ENCODE results near the gene LSM5. TPM values are rescaled to one million over a fixed set of nuclear protein-coding genes. Genes with fewer than 3 reads are reported as not detected.

The LSM5 gene
- total and polyA plus RNA-seq, 2 donors (not counting 1 experiment from before 2014, with no cell fraction given): 23.0 to 45.8 TPM

GRCh38 chr7:32479574-32480200 is 10.5 kb downstream of the LSM5 start:
- peak; percentile 95 to 97 for TF ChIP-seq CTCF (conservative IDR thresholded peaks at IDR 0.05 in 1 of 2, IDR thresholded peaks at IDR 0.05 in 1 of 2; ENCODE audit: low read depth in 1 of 2, low read length in 2 of 2)
- no peak for TF ChIP-seq EZH2 (IDR thresholded peaks at IDR 0.05; ENCODE audit: low read length, missing control alignments)
- no peaks in the 10 kb centered on the region for H4K20me1 ChIP-seq (ENCODE audit: control insufficient read depth, extremely low read depth, insufficient read depth, low read length)
- no peaks in the 10 kb centered on the region for H3K4me1 ChIP-seq (ENCODE audit: control insufficient read depth, extremely low read depth, insufficient read depth, low read length)
- no peak overlapping the region for H3K9ac ChIP-seq (ENCODE audit: insufficient read depth, low read length)
- no peak overlapping the region for H3K4me2 ChIP-seq (ENCODE audit: extremely low read depth, insufficient read depth, low read length)
- H3K27ac ChIP-seq (ENCODE audit: insufficient read depth, low read length): no peak overlapping the region
- H3K27me3 ChIP-seq (ENCODE audit: control insufficient read depth, insufficient read depth, low read length): no peaks in the 10 kb centered on the region
- H3K4me3 ChIP-seq (replicated peaks in 1 of 4; ENCODE audit: control extremely low read depth in 1 of 4, insufficient read depth in 1 of 4, low read depth in 3 of 4, low read length in 4 of 4): no peak overlapping the region
- H3K79me2 ChIP-seq (ENCODE audit: control insufficient read depth, insufficient read depth, low read length): no peaks in the 10 kb centered on the region
- peak; percentile 42 to 67 for DNase-seq (ENCODE audit: low read depth in 2 of 2)
- H3K36me3 ChIP-seq (ENCODE audit: control insufficient read depth, insufficient read depth, low read length): no peaks in the 10 kb centered on the region
- H2AFZ ChIP-seq (ENCODE audit: low read length): no peak overlapping the region
- H3K9me3 ChIP-seq (ENCODE audit: control insufficient read depth, insufficient read depth, low read depth, low read length): no peaks in the 10 kb centered on the region

- H3K27me3 ChIP-seq (ENCODE audit: control insufficient read depth, insufficient read depth, low read length): no peaks in the 10 kb centered on the region
- no peaks in the 10 kb centered on the region for H3K4me1 ChIP-seq (ENCODE audit: control insufficient read depth, extremely low read depth, insufficient read depth, low read length)
- TF ChIP-seq CTCF (conservative IDR thresholded peaks at IDR 0.05 in 1 of 2, IDR thresholded peaks at IDR 0.05 in 1 of 2; ENCODE audit: low read depth in 1 of 2, low read length in 2 of 2) (no peak), EZH2 (IDR thresholded peaks at IDR 0.05; ENCODE audit: low read length, missing control alignments) (no peak)
- no peak overlapping the region for H3K27ac ChIP-seq (ENCODE audit: insufficient read depth, low read length)
- H3K9ac ChIP-seq (ENCODE audit: insufficient read depth, low read length): no peak overlapping the region
- H4K20me1 ChIP-seq (ENCODE audit: control insufficient read depth, extremely low read depth, insufficient read depth, low read length): no peaks in the 10 kb centered on the region
- no peaks in the 10 kb centered on the region for H3K36me3 ChIP-seq (ENCODE audit: control insufficient read depth, insufficient read depth, low read length)
- no peak overlapping the region for H3K4me3 ChIP-seq (replicated peaks in 1 of 4; ENCODE audit: control extremely low read depth in 1 of 4, insufficient read depth in 1 of 4, low read depth in 3 of 4, low read length in 4 of 4)
- no peaks in the 10 kb centered on the region for H3K79me2 ChIP-seq (ENCODE audit: control insufficient read depth, insufficient read depth, low read length)
- no peaks in the 10 kb centered on the region for H3K9me3 ChIP-seq (ENCODE audit: control insufficient read depth, insufficient read depth, low read depth, low read length)
- H2AFZ ChIP-seq (ENCODE audit: low read length): no peak overlapping the region
- no peak overlapping the region for H3K4me2 ChIP-seq (ENCODE audit: extremely low read depth, insufficient read depth, low read length)
- DNase-seq (ENCODE audit: low read depth in 2 of 2): no peak
These were observed 12.6 kb downstream of the LSM5 start for GRCh38 chr7:32477649-32477980.

GRCh38 chr7:32476816-32477648 is 13.1 kb downstream of the LSM5 start:
- Histone ChIP-seq H3K79me2 (ENCODE audit: control insufficient read depth, insufficient read depth, low read length) (no peaks in the 10 kb centered on the region), H3K4me3 (replicated peaks in 1 of 4; ENCODE audit: control extremely low read depth in 1 of 4, insufficient read depth in 1 of 4, low read depth in 3 of 4, low read length in 4 of 4) (no peak overlapping the region), H3K27me3 (ENCODE audit: control insufficient read depth, insufficient read depth, low read length) (no peaks in the 10 kb centered on the region), H3K27ac (ENCODE audit: insufficient read depth, low read length) (no peak overlapping the region), H3K4me1 (ENCODE audit: control insufficient read depth, extremely low read depth, insufficient read depth, low read length) (no peaks in the 10 kb centered on the region), H4K20me1 (ENCODE audit: control insufficient read depth, extremely low read depth, insufficient read depth, low read length) (no peaks in the 10 kb centered on the region), H3K9ac (ENCODE audit: insufficient read depth, low read length) (no peak overlapping the region), H3K9me3 (ENCODE audit: control insufficient read depth, insufficient read depth, low read depth, low read length) (no peaks in the 10 kb centered on the region), H3K36me3 (ENCODE audit: control insufficient read depth, insufficient read depth, low read length) (no peaks in the 10 kb centered on the region), H2AFZ (ENCODE audit: low read length) (no peak overlapping the region), H3K4me2 (ENCODE audit: extremely low read depth, insufficient read depth, low read length) (no peak overlapping the region)
- TF ChIP-seq CTCF (conservative IDR thresholded peaks at IDR 0.05 in 1 of 2, IDR thresholded peaks at IDR 0.05 in 1 of 2; ENCODE audit: low read depth in 1 of 2, low read length in 2 of 2) (no peak), EZH2 (IDR thresholded peaks at IDR 0.05; ENCODE audit: low read length, missing control alignments) (no peak)
- DNase-seq (ENCODE audit: low read depth in 2 of 2): no peak

Measured in fibroblast of lung (primary cell).